ENCODE data around the gene ZNF837. TPM values are rescaled to one million over a fixed set of nuclear protein-coding genes. Genes with fewer than 3 reads are reported as not detected.

ZNF837 gene
- total and polyA plus RNA-seq, 2 of the 13 experiments (the other 11 are each of a cell fraction or from before 2014, with no cell fraction given): 0.29 to 1.3 TPM

- TF ChIP-seq ZFP41 (CRISPR knock-in tag; IDR thresholded peaks at IDR 0.05; ENCODE audit: borderline replicate concordance) (no peak), ZFP1 (CRISPR knock-in tag; IDR thresholded peaks at IDR 0.05) (no peak), PBX2 (CRISPR knock-in tag; IDR thresholded peaks at IDR 0.05) (no peak), ZNF33B (CRISPR knock-in tag; IDR thresholded peaks at IDR 0.05) (0 out of 2 replicates have a peak, but pooled peaks have one; percentile 2), HIVEP1 (CRISPR knock-in tag; IDR thresholded peaks at IDR 0.05) (peak; percentile 68; the same call in 1 of the 2 replicates), NR3C1 (CRISPR knock-in tag; IDR thresholded peaks at IDR 0.05) (no peak), LRRFIP1 (CRISPR knock-in tag; conservative IDR thresholded peaks at IDR 0.05) (no peak), ZNF781 (CRISPR knock-in tag; IDR thresholded peaks at IDR 0.05; ENCODE audit: borderline replicate concordance, not compliant biosample characterization) (no peak), TRIM24 (CRISPR knock-in tag; IDR thresholded peaks at IDR 0.05) (no peak), ZNF772 (CRISPR knock-in tag; IDR thresholded peaks at IDR 0.05) (0 out of 2 replicates have a peak, but pooled peaks have one; percentile 44), REL (CRISPR knock-in tag; conservative IDR thresholded peaks at IDR 0.05) (no peak), ZNF713 (CRISPR knock-in tag; IDR thresholded peaks at IDR 0.05) (no peak), ZFP82 (CRISPR knock-in tag; IDR thresholded peaks at IDR 0.05; ENCODE audit: borderline replicate concordance) (0 out of 2 replicates have a peak, but pooled peaks have one; percentile 8), DR1 (CRISPR knock-in tag; IDR thresholded peaks at IDR 0.05) (0 out of 2 replicates have a peak, but pooled peaks have one; percentile 10), ZNF550 (CRISPR knock-in tag; IDR thresholded peaks at IDR 0.05; ENCODE audit: borderline replicate concordance) (no peak), PLSCR1 (CRISPR knock-in tag; IDR thresholded peaks at IDR 0.05; ENCODE audit: borderline replicate concordance) (no peak), ZNF513 (CRISPR knock-in tag; conservative IDR thresholded peaks at IDR 0.05) (no peak), TFAP4 (IDR thresholded peaks at IDR 0.05; ENCODE audit: borderline replicate concordance, low read depth) (no peak), NAIF1 (CRISPR knock-in tag; IDR thresholded peaks at IDR 0.05; ENCODE audit: borderline replicate concordance) (no peak), KDM6A (CRISPR knock-in tag; IDR thresholded peaks at IDR 0.05; ENCODE audit: low read depth) (no peak), DBP (CRISPR knock-in tag; IDR thresholded peaks at IDR 0.05; ENCODE audit: not compliant biosample characterization) (no peak), AKAP8 (CRISPR knock-in tag; IDR thresholded peaks at IDR 0.05) (0 out of 2 replicates have a peak, but pooled peaks have one; percentile 32), ZNF570 (CRISPR knock-in tag; IDR thresholded peaks at IDR 0.05; ENCODE audit: borderline replicate concordance) (no peak), MEIS1 (CRISPR knock-in tag; IDR thresholded peaks at IDR 0.05; ENCODE audit: borderline replicate concordance) (no peak)
These were observed 18.9 kb downstream of the ZNF837 start (continued) for GRCh38 chr19:58361900-58362271.
